ENCODE measurements around the gene STPG2. TPM values are rescaled to one million over a fixed set of nuclear protein-coding genes. Genes with fewer than 3 reads are reported as not detected.

Gene STPG2
- total and polyA plus RNA-seq, 12 donors, result 0.04 to 0.58 (median 0.36) TPM

DNA sequence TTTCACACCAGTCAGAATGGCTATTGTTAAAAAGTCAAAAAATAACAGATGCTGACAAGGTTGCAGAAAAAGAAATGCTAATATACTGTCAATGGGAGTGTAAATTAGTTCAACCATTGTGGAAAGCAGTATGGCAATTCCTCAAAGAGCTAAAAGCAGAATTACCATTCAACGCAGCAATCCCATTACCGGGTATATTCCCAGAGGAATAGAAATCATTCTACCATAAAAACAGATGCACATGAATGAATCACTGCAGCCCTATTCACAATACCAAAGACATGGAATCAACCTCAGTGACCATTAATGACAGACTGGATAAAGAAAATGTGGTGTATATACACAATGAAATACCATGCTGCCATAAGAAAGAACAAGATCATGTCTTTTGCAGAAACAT, 243.0 kb downstream of the STPG2 start:
- intact Hi-C loops (cut with DNase I), result no loop called here
- WGBS, 2 donors, result 41 to 89% methylated on average over 2 of the region's 2 CpGs
- TF ChIP-seq, protein P1, sequence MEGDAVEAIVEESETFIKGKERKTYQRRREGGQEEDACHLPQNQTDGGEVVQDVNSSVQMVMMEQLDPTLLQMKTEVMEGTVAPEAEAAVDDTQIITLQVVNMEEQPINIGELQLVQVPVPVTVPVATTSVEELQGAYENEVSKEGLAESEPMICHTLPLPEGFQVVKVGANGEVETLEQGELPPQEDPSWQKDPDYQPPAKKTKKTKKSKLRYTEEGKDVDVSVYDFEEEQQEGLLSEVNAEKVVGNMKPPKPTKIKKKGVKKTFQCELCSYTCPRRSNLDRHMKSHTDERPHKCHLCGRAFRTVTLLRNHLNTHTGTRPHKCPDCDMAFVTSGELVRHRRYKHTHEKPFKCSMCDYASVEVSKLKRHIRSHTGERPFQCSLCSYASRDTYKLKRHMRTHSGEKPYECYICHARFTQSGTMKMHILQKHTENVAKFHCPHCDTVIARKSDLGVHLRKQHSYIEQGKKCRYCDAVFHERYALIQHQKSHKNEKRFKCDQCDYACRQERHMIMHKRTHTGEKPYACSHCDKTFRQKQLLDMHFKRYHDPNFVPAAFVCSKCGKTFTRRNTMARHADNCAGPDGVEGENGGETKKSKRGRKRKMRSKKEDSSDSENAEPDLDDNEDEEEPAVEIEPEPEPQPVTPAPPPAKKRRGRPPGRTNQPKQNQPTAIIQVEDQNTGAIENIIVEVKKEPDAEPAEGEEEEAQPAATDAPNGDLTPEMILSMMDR (IDR thresholded peaks at IDR 0.05), result no peak
- Histone ChIP-seq H3K4me1 (no peaks in the 10 kb centered on the region), H3K27ac (no peak overlapping the region), H3K9me3 (peaks cover 0 to 28% (median 5%) of the 10 kb centered on the region in 11 donors), H3K4me3 (no peak overlapping the region), H3K36me3 (no peaks in the 10 kb centered on the region), H3K27me3 (no peaks in the 10 kb centered on the region)
- ATAC-seq (no peak), DNase-seq (no peak)

DNA sequence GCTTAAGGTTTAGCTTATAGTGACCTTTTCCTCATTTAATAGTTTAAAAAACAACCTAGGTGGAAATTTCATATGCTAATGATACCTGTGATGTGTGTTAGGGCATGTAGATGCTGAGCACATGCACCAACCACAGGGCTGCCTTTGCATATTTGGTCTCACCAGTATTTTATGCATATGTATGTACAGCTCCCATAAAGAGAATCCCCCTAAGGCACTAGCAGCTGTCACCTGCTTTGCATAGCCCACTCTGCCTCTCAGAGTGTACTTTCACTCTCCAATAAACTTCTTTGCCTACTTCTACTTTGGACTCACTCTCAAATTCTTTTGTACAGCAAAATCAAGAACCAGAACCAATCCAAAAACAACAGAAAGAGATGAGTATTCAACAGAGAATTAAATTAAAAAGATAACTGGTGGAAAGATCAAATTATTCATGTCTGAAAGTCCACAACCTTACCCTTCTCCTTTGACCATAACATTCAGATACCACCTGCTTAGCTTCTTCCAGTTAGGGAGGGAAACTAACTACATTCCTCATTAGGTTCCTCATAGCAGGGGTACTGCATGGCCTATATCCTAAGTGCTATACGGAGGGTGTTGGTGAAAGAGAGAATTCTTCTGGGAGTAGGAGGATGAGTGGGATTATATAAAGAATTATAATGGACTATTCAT, 250.5 kb downstream of the STPG2 start:
- H3K4me1 ChIP-seq, result no peaks in the 10 kb centered on the region
- TF ChIP-seq, protein P1 (IDR thresholded peaks at IDR 0.05), result no peak
- no peak overlapping the region for H3K27ac ChIP-seq
- no peaks in the 10 kb centered on the region for H3K36me3 ChIP-seq
- intact Hi-C loops (cut with DNase I), result no loop called here
- DNase-seq, result no peak
- H3K27me3 ChIP-seq, result no peaks in the 10 kb centered on the region
- WGBS, 2 donors, result 52 to 57% methylated on average over 1 of the region's 1 CpG
- ATAC-seq, result no peak
- H3K9me3 ChIP-seq, result peaks cover 0 to 12% (median 0%) of the 10 kb centered on the region in 11 donors
- no peak overlapping the region for H3K4me3 ChIP-seq

DNA sequence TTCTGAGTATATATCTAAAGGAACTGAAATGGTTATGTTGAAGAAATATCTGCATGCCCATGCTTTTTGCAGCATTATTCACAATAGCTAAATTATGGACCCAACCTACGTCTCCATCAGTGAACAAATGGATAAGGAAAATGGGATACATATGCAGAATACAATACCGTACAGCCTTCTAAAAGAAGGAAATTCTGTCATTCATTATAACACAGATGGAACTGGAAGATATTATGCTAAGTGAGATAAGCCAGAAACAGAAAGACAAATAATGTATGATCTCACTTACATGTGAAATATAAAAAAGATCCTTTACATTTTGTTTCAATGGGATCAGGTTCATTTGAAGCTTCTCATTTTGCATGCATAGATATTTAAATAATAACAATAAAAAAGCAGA, 263.3 kb downstream of the STPG2 start:
- no peaks in the 10 kb centered on the region for H3K36me3 ChIP-seq
- no peaks in the 10 kb centered on the region for H3K4me1 ChIP-seq
- ATAC-seq (no peak), DNase-seq (no peak)
- 70 to 76% methylated on average over 2 of the region's 2 CpGs for WGBS, 2 donors
- TF ChIP-seq, protein P1 (IDR thresholded peaks at IDR 0.05), result no peak
- H3K9me3 ChIP-seq, result peaks cover 0 to 8% (median 0%) of the 10 kb centered on the region in 11 donors
- H3K27ac ChIP-seq, result no peak overlapping the region
- H3K27me3 ChIP-seq, result no peaks in the 10 kb centered on the region
- intact Hi-C loops (cut with DNase I), result no loop called here
- no peak overlapping the region for H3K4me3 ChIP-seq

DNA sequence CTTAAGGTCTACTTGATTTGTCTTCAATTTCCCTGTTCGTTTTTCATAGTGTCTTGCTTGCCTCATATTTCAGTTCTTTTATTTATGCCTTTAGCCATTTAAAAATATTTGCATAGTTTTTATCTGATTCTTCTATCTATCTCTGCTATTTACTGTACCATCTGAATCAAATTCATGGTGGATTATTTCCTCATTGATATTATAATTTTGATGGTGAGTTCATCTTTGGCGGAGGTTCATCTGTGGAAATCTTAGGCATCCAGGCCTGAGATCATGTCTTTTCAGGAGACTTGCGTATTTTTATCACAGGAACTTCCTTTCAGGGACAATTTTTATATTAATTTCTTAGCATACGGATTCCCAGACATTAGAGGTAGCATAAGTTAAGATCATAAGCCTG, 275.2 kb downstream of the STPG2 start:
- TF ChIP-seq, protein P1 (IDR thresholded peaks at IDR 0.05), result no peak
- 39 to 40% methylated on average over 4 of the region's 4 CpGs for WGBS, 2 donors
- intact Hi-C loops (cut with DNase I), result no loop called here

More for the DNA sequence above, 275.2 kb downstream of the STPG2 start:
- H3K36me3 ChIP-seq, result no peaks in the 10 kb centered on the region
- no peak overlapping the region for H3K4me3 ChIP-seq
- no peaks in the 10 kb centered on the region for H3K27me3 ChIP-seq
- DNase-seq (no peak), ATAC-seq (no peak)
- peaks cover 0 to 15% (median 0%) of the 10 kb centered on the region in 11 donors for H3K9me3 ChIP-seq
- peaks cover 0 to 12% (median 0%) of the 10 kb centered on the region in 9 donors for H3K4me1 ChIP-seq
- H3K27ac ChIP-seq, result no peak overlapping the region

Data from heart right ventricle (tissue), 16 donors.